Bone marrow (tissue), 2 donors: ENCODE results near the gene NT5C2.
A peak's percentile ranks its signal among the peaks of the same experiment; 100 is the strongest.
"Not testable (repeated sequence)": the region's sequence is repeated elsewhere in the genome, so short reads cannot be mapped to it uniquely, and the experiment has no call there.

Experiments used
- DNase-seq, 2 donors: peaks; one replicate each; lab custom pipeline; 2025; lab: John Stamatoyannopoulos, UW

Gene NT5C2

DNA sequence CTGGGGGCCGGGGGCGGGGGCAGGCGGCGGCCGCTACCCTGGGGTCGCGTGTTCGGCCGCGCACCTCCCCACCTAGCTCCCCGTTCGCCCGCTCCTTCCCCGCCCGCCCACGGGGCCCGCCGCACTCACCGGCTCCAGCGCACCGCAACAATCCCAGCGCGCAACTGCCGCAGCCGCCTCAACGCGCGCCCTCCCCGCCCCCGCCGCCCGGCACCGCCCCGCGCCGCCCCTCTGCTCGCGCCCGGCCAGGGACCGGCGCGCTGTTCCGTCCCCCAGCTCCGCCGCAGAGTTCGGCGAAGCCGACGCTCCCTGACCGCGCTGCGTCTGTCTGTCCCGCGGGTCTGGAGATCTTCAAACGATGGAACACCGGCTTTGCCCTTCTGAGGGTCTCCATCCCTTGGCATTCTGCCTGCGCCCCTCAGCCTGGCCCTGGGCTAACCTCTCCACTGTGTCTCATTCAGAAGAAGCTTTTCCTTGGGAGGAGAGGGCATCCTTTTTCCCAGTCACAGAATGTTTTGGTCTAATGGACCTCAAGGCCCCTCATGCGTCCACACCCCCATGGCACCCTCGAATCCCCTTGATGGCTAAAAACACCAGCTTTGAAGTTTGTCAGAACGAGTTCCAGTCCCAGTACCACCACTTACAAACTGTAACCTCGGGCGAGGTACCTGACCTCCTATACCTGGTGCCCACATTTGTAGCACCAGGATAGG, at the start of gene NT5C2:
TSS of gene NT5C2 (minus strand) at position 166 of the 713 bp plus-strand sequence. CDS start 18,314 bp downstream, outside the sequence.
- DNase-seq = peak; percentile 40 to 60

DNA sequence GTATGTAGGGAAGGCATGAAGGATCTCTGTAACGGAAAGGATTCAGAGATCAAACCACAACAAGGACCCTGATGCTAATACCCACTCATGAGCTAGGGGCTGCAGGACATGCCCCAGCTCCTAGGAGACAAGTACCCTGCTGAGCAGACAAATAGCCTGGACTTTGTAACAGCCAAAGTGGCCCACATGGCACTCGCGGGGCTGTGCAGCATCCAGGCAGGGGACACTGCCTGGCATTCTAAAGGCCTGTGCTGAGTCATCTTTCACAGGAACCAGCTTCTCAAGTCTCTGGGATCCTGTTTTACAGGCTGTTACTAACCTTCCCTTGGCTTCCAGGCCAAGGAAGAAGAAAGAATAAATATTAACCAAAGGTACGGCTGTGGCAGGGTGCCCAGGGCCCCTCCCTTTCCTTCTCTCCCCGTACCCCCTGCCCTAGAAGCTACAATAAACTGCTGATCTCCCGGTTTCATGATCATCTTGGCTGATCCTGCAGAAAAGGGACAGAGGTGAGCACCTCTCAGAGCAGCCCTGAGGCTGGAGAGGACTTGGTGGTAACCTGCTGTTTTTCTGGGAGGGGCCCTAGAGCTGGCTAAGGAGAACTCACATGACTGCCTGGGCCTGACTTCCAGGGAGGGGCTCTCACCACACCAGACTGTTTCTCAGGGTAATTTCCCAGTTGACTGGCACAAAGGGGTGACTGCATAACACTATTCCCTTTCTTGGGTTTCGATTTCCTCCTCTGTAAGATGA, 48.4 kb upstream of the NT5C2 start:
- peak; percentile 32 to 57 for DNase-seq

DNA sequence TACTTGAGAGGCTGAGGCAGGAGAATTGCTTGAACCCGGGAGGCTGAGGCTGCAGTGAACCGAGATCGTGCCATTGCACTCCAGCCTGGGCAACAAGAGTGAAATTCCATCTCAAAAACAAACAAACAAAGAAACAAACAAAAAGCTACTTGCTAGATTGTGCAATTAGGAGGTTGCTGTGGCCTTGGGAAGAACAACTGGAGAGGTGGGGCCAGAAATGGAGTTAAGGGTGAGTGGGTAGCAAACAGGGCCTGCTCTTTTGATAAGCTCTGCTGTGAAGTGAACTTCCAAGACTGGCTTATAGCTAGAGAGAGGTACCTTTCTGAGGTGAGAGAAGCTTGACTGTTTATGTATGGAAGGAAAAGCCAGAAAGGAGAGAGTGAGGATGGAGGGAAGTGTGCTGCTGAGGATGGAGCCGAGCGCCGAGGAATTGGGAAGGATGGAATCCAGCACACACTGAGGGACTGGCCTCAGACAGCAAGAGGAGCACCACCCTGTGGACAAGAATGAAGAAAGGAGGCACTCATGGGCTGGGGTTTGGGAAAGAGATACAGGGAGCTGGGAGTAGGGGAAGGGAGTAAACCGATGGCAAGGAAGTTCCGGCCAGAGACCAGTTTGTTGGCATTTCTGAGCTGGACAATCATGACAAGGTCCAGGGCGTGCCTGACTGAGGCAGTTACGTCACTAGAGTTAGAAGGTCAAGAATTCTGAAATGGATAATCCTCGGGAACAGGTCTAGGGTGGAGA, 45.6 kb upstream of the NT5C2 start:
- DNase-seq = no peak

DNA sequence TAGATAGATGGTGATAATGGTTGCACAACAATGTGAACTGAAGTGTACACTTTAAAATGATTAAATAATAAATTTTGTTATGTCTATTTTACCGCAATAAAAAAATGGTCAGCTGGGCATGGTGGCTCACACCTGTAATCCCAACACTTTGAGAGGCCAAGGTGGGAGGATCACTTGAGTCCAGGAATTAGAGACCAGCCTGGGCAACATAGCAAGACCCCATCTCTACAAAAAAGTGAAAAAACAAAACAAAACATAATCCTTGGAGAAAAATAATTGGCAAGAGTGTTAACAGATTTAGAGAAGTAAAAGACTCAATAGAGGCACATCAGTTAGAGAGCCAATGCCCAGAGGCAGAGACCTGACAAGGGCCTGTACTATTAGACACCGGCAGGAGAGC, 42.7 kb upstream of the NT5C2 start:
- DNase-seq = no peak

DNA sequence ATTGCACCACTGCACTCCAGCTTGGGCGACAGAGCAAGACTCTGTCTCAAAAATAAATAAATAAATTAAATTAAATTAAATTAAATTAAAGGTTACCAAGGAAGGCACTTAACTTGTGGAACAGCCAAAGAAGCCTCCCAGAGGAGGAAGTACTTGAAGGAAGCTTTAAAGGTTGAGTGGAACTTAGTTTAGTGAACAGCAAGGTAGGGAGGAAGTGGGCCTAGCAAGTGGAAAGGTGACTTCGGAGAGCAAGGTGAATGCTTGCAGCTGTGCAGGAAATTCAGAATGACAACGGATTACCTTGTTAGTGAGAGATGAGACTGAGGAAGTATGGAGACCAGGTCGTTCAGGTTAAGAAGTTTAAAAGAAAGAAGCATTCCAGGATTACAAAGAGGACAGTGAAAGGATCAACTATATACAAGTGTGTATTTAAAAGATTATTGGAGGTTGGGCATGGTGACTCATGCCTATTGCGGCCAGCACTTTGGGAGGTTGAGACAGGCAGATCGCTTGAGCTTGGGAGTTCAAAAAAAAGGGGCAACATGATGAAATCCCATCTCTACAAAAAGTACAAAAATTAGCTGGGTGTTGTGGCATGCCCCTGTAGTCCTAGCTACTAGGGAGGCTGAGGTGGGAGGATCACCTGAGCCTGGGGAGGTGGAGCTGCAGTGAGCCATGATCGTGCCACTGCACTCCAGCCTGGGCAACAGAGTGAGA, 39.9 kb upstream of the NT5C2 start:
- no peak for DNase-seq

DNA sequence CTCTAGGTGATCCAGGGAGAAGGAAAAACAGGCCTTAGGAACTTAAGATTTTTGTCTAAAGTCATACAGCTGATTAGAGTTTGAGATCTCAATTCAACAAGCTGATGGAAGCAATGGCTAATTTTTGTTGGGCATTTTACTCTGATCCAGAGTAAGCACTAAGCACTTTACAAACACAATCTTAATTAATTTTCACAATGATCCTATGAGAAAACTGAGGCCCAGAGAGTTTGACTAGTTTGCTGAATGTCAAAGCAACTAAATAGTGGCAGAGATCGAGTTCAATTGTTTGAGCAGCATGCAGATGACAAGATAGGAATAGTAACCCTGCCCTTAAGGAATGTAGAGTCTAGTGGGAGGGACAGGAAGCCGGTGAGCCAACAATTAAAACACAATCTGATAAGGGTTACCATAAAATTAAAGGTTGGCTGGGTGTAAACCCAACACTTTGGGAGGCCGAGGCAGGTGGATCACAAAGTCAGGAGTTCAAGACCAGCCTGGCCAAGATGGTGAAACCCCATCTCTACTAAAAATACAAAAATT, 39.1 kb upstream of the NT5C2 start:
- DNase-seq = no peak

DNA sequence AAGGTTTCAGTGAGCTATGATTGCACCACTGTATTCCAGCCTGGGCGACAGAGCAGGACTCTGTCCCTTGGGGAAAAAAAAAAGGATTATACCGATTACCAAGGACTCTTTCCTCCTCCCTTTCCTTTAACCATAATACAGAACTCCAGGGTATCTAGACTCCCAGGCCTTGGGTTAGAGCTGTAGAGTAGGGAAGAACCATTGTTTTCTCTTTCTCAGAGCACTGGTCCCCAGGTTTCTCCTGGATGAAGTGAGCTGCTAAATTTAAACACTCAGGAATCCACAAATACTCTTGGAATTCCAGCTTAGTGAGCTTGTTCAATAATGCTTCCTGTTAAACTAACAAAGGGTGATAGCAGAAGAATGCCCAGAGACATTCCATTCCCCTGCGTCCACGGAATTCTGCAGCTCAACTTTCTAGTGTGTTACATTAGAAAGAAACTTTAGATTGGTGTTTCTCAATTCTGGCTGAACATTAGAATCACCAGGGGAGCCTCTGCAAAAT, 38.0 kb upstream of the NT5C2 start:
- DNase-seq = no peak

DNA sequence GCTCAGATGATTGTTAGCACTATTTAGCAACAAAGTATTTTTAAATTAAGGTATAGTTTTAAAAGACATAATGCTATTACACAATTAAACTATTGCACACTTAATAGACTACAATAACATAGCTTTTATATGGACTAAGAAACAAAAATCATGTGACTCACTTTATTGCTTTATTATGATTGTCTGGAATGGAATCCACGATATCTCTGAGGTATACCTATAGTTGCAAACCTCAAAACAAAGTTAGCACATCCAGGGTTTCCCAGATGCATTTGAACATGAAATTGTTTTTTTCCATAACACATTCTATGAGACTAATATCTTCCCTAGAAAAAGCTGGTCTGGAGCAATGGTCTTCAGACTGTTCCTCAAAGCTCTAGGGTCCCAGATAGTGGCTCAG, 34.3 kb upstream of the NT5C2 start:
- no peak for DNase-seq

DNA sequence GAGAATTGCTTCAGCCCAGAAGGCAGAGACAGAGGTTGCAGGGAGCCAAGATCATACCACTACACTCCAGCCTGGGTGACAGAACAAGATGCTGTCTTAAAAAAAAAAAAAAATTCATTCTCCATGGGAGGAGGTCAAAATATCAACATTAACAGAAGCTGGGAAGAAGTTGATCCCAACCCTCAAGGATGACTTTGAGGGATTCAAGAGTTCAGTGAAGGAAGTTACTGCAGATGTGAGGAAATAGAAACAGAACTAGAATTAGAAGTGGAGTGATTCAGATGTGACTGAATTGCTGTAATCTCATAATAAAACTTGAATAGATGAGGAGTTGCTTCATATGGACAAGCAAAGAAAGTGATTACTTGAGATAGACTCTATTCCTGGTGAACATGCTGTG, 32.9 kb upstream of the NT5C2 start:
- DNase-seq = no peak

DNA sequence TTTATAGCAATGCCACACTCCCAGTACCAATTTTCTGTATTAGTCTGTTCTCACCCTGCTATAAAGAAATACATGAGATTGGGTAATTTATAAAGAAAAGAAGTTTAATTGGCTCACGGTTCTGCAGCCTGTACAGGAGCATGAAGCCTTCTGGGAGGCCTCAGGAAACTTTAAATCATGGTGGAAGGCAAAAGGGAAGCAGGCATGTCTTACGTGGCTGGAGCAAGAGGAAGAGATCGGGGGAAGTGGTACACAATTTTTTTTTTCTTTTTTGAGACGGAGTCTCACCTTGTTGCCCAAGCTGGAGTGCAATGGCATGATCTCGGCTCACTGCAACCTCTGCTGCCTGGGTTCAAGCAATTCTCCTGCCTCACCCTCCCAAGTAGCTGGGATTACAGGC, 31.6 kb upstream of the NT5C2 start:
- DNase-seq = not testable (repeated sequence)

DNA sequence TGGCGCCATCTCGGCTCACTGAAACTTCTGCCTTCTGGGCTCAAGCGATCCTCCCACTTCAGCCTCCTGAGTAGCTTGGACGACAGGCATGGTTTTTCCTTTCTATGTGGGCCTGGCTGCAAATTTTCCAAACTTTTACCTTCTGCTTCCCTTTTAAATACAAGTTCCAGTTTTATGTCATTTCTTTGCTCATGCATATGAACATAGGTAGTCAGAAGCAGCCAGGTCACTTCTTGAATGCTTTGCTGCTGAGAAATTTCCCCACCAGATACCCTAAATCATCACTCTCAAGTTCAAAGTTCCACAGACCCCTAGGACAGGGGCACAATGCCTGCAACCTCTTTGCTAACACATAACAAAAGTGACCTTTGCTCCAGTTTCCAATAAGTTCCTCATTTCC, 31.1 kb upstream of the NT5C2 start:
- no peak for DNase-seq

DNA sequence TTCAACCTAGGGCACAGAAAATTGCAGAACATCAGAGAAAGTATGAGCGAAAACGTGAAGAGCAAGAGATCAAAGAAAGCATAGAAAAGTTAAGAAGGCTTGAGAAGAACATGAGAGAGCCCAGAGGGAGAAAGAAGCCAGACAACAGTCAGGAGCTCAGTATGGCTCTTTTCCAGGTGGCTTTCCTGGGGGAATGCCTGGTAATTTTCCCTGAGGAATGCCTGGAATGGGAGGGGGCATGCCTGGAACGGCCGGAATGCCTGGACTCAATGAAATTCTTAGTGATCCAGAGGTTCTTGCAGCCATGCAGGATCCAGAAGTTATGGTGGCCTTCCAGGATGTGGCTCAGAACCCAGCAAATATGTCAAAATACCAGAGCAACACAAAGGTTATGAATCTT, 23.3 kb upstream of the NT5C2 start:
- DNase-seq = not testable (repeated sequence)

DNA sequence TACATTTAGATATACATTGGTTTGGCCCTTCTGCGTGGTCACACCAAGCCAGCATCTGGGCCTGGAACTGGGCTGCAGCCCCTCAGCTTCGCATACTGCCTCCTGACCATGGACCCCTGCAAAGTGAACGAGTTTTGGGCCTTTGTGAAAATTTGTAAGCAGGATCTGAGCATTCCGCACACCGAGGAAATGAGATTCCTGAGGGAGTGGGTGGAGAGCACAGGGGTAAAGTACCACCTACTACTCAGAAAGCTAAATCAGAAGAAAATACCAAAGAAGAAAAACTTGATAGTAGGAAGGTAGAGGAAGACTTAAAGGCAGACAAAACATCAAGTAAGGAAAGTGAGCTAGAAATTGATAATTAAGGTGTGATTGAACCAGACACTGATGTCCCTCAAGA, 22.5 kb upstream of the NT5C2 start:
- DNase-seq = no peak

DNA sequence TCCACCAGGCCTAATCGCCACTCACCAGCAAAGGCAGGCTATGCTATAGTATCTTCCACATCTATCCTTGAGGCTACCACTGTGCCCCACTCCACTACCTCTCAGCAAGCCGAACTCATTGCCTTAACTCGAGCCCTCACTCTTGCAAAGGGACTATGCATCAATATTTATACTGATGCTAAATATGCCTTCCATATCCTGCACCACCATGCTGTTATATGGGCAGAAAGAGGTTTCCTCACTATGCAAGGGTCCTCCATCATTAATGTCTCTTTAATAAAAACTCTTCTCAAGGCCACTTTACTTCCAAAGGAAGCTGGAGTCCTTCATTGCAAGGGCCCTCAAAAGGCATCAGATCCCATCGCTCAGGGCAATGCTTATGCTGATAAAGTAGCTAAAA, 17.2 kb upstream of the NT5C2 start:
- DNase-seq = not testable (repeated sequence)

DNA sequence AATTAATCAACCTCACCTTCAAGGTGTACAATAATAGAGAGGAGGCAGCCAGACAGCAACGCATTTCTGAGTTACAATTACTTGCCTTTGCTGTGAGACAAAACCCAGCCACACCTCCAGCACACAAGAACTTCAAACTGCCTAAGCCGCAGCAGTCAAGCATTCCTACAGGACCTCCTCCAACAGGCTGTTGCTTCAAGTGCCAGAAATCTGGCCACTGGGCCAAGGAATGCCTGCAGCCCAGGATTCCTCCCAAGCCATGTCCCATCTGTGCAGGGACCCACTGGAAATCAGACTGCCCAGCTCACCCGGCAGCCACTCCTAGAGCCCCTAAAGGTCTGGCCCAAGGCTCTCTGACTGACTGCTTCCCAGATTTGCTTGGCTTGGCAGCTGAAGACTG, 14.6 kb upstream of the NT5C2 start:
- DNase-seq = not testable (repeated sequence)

DNA sequence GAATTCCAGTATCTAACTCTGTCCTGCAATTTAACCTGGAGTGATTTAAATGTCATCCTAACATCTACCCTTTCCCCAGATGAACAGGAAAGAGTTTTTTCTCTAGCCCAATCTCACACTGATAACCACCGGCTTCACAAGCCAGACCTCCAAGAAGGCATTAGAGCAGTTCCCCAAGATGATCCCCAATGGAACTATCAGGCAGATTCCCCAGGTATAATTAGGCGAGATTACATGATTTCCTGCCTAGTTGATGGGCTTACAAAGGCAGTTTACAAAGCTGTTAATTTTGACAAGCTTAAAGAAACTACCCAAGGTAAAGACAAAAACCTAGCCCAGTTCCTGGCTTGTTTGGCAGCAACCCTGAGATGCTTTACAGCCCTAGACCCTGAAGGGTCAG, 14.1 kb upstream of the NT5C2 start:
- no peak for DNase-seq

DNA sequence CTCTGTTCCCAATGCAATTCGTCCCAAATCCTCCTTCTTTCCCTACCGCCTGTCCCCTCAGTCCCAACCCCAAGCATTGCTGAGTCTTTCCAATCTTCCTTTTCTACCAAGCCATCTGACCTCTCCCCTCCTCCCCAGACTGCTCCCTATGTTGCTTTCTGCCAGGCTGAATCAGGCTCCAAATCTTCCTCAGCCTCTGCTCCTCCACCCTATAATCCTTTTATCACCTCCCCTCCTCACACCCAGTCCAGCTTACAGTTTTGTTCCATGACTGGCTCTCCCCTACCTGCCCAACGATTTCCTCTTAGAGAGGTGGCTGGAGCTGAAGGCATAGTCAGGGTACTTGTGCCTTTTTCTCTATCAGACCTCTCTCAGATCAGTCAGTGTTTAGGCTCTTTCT, 13.6 kb upstream of the NT5C2 start:
- not testable (repeated sequence) for DNase-seq

DNA sequence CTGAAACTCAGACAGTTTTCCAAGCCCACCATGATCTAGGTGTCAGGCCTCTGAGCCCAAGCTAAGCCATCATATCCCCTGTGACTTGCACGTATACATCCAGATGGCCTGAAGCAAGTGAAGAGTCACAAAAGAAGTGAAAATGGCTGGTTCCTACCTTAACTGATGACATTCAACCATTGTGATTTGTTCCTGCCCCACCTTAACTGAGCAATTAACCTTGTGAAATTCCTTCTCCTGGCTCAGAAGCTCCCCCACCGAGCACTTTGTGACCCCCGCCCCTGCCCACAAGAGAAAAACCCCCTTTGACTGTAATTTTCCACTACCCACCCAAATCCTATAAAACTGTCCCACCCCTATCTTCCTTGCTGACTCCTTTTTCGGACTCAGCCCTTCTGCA, 12.3 kb upstream of the NT5C2 start:
- DNase-seq = not testable (repeated sequence)

DNA sequence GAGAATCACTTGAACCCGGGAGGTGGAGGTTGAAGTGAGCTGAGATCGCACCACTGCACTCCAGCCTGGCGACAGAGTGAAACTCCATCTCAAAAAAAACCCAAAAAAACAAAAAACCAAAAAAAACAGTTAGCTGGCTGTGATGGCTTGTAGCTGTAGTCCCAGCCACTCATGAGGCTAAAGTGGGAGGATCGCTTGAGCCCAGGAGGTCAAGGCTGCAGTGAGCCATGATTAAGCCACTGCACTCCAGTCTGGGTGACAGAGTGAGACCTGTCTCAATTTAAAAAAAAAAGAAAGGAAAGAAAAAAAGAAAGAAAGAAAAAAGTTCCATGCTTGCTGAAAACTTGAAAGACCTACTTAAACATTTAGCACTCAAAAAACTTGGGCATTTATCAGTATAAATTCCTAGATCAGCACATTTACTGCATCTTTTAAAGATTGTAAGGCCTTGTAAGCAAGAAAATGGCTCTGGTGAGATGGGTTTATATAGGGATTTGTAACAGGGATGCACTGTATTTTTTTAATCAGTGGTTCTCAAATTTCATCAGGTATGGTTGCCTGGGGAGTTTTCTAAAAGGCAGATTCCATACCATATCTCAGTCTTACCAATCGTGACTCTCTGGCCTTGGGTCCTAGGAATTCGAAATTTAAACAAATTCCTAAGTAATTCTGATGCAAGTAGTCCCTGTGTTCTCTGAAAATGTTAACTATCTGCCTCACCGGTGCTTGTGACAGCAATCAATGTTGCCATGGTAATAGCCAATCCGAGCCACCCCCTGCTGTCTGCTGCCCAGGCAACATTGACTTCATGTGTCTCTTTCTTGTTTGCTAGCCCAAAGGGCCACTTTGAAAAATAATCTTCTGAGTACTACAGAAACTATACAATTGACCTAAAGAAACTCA, 11.5 kb upstream of the NT5C2 start:
- no peak for DNase-seq

DNA sequence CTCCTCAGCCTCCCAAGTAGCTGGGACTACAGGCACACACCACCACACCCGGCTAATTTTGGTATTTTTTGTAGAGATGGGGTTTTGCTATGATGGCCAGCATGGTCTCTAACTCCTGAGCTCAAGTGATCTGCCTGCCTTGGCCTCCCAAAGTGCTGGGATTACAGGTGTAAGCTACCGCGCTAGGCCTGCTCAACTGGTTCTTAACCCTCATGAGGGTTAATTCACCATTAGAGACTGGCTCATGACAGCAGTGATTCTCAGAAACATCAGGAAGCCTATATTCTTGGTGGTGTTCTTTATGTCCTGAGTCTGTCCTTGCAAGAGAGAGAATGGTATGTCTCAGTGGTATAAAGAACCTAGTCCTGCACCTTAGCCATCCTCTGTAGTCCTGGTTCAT, 10.4 kb upstream of the NT5C2 start:
- no peak for DNase-seq

DNA sequence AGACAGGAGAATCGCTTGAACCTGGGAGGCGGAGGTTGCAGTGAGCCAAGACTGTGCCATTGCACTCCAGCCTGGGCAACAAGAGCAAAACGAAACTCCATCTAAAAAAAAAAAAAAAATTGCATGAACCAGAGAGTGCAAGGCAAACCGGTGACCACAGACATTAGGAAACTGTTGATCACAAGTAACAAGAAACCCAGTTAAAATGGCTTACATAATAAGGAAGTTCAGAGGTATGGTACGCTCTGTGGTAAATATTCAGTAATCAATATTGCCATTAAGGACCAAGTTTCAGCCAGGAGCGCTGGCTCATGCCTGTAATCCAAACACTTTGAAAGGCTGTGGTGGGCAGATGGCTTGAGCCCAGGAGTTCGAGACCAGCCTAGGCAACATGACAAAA, 9.2 kb upstream of the NT5C2 start:
- DNase-seq = peak in 1 of 2 donors; percentile 71
